ENCODE measurements around the gene SRRM4.

Gene SRRM4

GRCh38 chr12:119036878-119037825 is 55.8 kb downstream of the SRRM4 start:
- ATAC-seq, result no peak
- TF ChIP-seq POU6F1 (CRISPR knock-in tag; IDR thresholded peaks at IDR 0.05; ENCODE audit: borderline replicate concordance, low read depth), result no peak
- no peak for TF ChIP-seq PATZ1 (CRISPR knock-in tag; IDR thresholded peaks at IDR 0.05; ENCODE audit: borderline replicate concordance)
- TF ChIP-seq RARB (CRISPR knock-in tag; IDR thresholded peaks at IDR 0.05), result no peak
- TF ChIP-seq ZNF8 (CRISPR knock-in tag; IDR thresholded peaks at IDR 0.05), result no peak
- no peak for TF ChIP-seq BACH2 (CRISPR knock-in tag; IDR thresholded peaks at IDR 0.05; ENCODE audit: borderline replicate concordance)
- no peak for TF ChIP-seq ZNF70 (CRISPR knock-in tag; IDR thresholded peaks at IDR 0.05)
- TF ChIP-seq ZNF565 (CRISPR knock-in tag; conservative IDR thresholded peaks at IDR 0.05; ENCODE audit: low read depth), result no peak
- no peak for TF ChIP-seq CSDC2 (CRISPR knock-in tag; IDR thresholded peaks at IDR 0.05)

- no peak for ATAC-seq
- TF ChIP-seq GLIS3 (CRISPR knock-in tag; IDR thresholded peaks at IDR 0.05) (no peak), ZFP30 (CRISPR knock-in tag; IDR thresholded peaks at IDR 0.05) (no peak), ZFP3 (CRISPR knock-in tag; IDR thresholded peaks at IDR 0.05) (no peak), ESRRG (CRISPR knock-in tag; IDR thresholded peaks at IDR 0.05) (no peak), ARNTL (CRISPR knock-in tag; IDR thresholded peaks at IDR 0.05; ENCODE audit: borderline replicate concordance, low read depth) (no peak), TCF4 (CRISPR knock-in tag; IDR thresholded peaks at IDR 0.05; ENCODE audit: borderline replicate concordance) (no peak), CSDC2 (CRISPR knock-in tag; IDR thresholded peaks at IDR 0.05) (no peak), OSR1 (CRISPR knock-in tag; IDR thresholded peaks at IDR 0.05) (no peak), PPARA (CRISPR knock-in tag; IDR thresholded peaks at IDR 0.05; ENCODE audit: borderline replicate concordance) (no peak), PATZ1 (CRISPR knock-in tag; IDR thresholded peaks at IDR 0.05; ENCODE audit: borderline replicate concordance) (no peak), RARB (CRISPR knock-in tag; IDR thresholded peaks at IDR 0.05) (no peak), CSRNP3 (CRISPR knock-in tag; IDR thresholded peaks at IDR 0.05) (no peak), TOX (CRISPR knock-in tag; IDR thresholded peaks at IDR 0.05; ENCODE audit: borderline replicate concordance) (no peak), TSHZ2 (CRISPR knock-in tag; IDR thresholded peaks at IDR 0.05) (no peak)
- TF ChIP-seq, protein P1, sequence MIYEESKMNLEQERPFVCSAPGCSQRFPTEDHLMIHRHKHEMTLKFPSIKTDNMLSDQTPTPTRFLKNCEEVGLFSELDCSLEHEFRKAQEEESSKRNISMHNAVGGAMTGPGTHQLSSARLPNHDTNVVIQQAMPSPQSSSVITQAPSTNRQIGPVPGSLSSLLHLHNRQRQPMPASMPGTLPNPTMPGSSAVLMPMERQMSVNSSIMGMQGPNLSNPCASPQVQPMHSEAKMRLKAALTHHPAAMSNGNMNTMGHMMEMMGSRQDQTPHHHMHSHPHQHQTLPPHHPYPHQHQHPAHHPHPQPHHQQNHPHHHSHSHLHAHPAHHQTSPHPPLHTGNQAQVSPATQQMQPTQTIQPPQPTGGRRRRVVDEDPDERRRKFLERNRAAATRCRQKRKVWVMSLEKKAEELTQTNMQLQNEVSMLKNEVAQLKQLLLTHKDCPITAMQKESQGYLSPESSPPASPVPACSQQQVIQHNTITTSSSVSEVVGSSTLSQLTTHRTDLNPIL (CRISPR knock-in tag; IDR thresholded peaks at IDR 0.05; ENCODE audit: low read depth), result no peak
These were observed 62.8 kb downstream of the SRRM4 start for GRCh38 chr12:119044094-119044493.

All from SK-N-SH treated with all-trans-retinoic acid at 6 μM for 48 hours (cell line).